Activated effector memory CD4-positive, alpha-beta T cell treated with anti-CD3 and anti-CD28 coated beads, Interleukin-2, amount 50 U/mL, for 16 hours (primary cell): ENCODE data around the gene ACACA.
"Not testable (repeated sequence)": the region's sequence is repeated elsewhere in the genome, so short reads cannot be mapped to it uniquely, and the experiment has no call there.

Experiments used
- DNase-seq: peaks from one replicate; pipeline ENCODE4 v3.0.0-alpha.2; 2020

The ACACA gene

GRCh38 chr17:37164057-37164456 is 242.6 kb downstream of the ACACA start:
- no peak for DNase-seq

DNA sequence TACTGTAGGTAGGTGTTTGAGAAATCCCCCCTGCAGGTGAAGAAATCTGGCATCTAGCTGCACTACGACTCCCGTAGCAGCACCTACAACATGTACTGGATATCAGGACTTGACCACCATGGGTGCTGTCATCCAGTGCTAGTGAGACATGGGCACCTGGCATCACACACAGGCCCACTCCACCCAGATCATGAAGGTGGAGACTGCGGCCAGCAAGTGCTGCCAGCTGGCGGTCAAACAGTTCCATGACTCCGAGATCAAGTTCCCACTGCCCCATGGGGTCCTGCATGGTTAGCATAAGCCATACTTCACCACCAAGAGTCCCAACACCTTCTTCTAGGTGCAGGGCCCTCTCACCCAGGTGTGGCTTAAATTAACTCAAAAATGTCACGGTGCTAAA is 243.8 kb downstream of the ACACA start:
- DNase-seq = no peak

DNA sequence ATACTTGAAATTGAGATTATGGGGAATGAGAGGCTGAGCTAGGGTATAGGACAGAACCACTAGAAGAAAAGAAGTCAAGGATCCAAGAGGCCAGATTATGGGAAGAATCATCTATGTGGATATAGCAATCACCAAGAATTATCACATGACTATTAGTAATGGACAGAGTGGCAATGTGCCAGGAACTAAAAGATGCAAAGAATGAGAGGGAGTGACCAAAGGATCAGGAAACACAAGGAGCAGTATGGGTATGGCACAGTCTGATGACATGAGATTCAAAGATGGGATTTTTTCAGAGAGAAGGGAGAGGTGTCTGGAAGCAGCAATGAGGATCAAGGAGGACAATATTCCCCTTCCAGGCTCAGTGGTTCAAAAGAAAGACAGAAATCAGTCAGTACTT is 245.7 kb downstream of the ACACA start:
- DNase-seq = no peak

GRCh38 chr17:37158290-37158689 is 248.3 kb downstream of the ACACA start:
- DNase-seq = no peak

- DNase-seq = no peak
Measured at GRCh38 chr17:37148156-37148555, 258.5 kb downstream of the ACACA start.

DNA sequence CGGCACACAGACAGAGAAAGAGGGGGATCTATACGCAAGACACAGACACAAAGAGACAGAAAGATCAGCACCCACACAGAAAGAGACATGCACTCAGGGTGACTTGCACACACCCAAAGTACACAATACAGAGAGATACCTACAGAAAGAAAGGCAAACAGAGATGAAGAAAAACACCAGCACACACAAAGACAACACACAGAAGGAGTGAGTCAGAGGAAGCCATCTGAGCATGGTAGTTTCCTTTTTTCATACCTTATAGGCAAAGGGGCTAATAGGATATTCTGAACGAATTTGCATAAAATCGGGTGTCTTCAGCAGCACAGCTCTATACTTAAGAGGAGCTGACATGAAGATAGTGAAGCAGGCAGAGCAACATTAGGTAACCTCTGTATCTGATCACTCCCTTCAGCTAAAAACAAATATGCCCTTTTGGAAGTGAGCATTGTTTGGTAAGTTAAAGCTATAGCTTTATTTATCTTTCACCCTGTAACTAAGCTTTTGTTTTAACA is 259.3 kb downstream of the ACACA start:
- no peak for DNase-seq

DNA sequence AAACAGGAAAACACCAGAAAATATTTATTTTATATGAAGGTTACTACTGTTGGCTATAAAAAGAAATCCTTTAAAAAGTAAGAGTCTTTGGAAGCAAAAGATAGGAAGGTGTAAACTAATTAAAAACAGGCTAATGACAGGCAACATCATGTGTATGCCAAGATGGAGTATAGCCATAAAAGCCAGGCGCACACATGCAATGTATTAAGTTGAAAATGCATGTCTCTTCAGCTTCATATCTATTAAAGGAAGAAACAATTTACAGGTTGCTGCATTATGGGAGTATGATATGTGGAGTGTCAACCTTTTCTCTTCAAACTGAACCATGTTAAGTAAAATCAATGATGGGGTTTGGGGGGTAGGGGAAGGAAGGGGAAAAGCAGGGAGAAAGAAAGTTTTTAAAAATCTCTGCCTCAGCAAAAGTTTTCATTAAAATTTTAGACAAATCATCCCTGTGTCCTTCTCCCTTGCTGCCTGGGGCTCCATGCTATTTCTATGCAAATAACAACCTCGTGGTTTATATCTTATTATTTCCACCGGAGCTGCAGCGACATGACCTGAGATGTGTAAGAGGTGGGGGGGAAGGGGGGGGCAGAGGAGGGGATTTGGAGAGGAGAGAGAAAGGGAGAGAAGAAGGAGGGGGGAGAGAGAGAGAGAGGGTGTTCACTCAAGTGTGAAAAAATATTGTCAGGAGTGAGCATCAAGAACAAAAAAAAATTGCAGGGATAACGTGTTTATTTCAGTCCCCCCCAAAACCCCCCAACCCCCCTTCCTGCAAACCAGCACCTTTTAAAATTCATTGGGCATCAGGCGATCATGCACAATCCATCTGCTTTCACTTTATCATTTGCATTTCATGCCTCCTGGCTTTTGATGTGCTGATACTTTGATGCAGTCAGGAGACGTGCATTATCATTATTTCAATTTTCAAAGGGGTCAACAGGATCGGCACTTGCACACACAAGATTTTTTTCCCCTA is 260.3 kb downstream of the ACACA start:
- no peak for DNase-seq

- DNase-seq = no peak
Measured at GRCh38 chr17:37144075-37144701, 262.4 kb downstream of the ACACA start.

DNA sequence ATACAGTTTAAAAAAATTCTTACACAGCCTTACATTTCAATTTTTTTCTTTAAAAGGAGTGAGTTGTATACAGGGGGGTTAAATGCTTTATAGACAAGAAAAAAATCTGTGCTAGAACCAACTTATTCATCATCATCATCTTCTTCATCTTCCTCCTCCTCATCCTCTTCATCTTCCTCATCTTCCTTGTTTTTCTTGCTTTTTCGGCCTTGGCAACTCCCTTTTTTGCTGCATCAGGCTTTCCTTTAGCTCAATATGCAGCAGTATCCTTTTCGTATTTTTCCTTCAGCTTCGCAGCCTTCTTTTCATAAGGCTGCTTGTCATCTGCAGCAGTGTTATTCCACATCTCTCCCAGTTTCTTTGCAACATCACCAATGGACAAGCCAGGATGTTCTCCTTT is 263.1 kb downstream of the ACACA start:
- DNase-seq = not testable (repeated sequence)

DNA sequence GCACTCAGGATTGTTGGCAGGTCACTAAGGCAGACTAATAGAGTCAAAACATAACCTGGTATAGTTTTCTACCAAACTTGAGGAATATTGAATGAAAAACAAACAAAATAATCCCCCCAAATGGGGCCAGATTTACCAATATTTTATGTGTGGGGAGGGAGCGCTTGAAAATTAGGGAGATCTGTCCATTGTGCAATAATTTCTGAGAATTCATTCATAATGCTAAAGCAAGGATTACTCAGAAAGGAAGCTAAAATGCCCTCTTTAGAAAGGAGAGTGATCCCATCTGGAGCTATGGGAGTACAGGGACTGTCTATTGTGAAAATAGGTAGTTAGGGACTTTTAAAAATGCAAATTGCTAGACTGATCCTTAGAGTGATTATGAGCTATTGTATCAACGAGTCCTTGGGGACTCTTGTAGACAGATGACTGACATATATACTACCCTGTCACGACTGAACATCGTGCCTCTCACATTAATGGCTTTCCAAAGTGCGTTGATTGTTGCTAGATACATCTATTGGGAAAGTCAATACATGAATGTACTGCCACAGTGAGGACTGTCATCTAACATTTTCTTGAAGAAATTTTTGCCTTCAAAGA is 264.2 kb downstream of the ACACA start:
- DNase-seq = no peak

DNA sequence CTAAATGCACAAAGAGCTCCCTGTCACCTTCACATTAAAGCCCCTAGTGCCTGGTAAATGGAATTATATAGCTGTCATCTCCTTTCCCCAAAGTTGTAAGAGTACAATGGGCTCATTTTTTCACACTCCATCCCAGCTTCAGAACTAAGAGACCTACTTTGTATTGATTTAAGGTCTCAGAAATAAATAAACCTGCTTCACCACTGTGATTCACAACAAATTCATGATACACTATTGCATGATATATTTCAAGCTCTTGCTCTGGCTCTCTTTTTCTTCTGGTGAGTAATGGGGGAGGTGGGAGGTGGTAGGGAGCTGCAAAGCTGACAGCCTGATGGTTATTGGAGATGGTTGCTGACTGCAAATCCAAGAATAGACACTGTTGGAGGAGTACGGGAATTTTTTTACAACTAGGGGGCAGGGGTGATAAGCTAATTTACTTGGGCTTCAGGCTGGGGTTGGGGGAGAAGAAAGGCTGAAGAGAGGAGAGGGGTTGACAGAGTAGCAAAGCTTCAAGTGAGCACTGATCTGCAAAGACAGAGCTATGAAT is 268.0 kb downstream of the ACACA start:
- no peak for DNase-seq

DNA sequence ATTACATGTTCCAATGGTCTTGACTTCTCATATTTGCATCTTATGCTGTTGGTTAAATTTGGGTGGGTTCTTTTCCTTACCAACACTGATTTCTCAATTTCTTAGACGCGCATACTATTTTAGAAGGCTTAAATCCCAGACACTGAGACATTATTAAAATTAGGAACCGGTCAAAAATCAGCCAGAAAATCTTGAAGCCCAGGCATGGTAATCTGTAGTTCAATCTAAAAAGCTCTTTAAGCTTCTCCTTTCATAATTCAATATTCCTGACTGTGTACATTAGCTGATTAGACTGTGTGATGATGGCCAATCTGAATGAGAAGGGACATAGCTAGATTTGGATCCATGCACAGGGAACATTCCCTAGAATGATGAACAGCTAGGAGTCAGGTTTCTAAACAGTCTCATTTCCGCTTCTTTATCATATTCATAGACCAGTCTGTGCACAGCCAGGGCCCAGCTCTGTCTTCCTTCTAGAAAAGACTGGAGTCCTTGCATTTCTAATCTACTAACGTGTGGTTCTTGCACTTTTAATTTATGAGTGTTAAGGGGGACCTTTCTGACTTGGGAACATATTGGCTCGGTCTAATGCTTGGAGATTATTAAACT is 268.6 kb downstream of the ACACA start:
- DNase-seq = no peak

- no peak for DNase-seq
Measured at GRCh38 chr17:37137070-37137610, 269.5 kb downstream of the ACACA start.

GRCh38 chr17:37135576-37135975 is 271.1 kb downstream of the ACACA start:
- no peak for DNase-seq

DNA sequence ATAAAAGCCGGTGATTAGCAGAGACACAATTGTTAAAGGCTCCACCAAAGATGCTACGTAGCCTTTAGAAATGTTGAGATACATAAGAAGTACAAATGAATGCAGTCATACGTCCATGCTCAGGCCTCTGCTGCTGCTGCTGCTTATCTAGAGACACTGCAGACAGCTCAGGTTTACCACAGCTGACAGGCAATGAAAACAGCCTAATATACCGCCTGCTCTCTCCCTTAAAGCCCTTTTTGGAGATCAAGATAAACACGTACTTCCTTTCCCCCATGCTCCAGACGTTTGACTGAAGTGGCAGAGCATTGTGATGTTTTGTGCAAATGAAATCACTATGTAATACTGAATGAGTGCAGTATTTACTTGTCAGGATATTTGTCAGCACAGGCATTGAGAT is 272.6 kb downstream of the ACACA start:
- no peak for DNase-seq

- no peak for DNase-seq
Measured at GRCh38 chr17:37133136-37133535, 273.5 kb downstream of the ACACA start.

DNA sequence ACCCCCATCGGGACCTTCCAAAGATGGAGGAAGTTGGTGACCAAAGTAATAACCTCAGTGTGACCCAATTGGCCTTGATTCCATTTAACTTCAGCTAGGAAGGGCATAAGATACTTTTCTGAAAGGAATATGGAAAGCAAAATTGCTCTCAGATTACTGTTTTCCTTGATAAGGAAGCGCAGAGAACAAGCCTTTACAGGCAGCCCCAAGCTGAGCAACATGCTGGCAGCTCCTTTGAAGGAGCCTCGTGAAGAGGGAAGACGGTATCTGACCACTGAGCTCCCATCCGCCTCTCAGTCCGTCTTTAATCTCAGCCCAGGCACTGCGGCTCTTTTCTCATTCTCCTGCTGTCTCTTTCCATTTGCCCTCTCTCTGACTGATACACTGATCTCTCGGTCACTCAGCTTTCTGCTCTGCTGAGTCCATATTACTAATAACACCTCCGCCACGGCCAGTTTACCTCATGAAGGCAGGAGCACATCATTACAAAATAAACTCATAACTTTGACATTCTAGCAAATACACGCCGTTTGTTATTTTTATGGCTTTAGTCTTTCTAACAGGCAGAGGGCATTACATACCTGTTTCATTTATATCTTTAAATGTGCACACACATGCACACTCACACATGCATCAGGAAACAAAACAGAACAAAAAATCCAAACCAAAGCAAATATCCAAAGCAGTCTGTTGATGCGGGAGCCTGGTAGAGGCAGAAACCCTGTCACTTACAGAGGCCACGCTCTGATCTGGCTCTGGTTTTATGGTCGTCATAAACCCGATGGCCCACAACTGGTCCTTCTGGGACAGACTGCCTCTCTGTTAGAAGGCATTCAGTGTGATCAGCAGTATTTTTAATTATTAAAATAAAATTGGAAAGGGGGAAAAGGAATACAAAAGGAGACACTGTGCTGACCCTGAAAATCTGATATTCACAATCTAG is 274.7 kb downstream of the ACACA start:
- no peak for DNase-seq

GRCh38 chr17:37130984-37131446 is 275.6 kb downstream of the ACACA start:
- DNase-seq = no peak

DNA sequence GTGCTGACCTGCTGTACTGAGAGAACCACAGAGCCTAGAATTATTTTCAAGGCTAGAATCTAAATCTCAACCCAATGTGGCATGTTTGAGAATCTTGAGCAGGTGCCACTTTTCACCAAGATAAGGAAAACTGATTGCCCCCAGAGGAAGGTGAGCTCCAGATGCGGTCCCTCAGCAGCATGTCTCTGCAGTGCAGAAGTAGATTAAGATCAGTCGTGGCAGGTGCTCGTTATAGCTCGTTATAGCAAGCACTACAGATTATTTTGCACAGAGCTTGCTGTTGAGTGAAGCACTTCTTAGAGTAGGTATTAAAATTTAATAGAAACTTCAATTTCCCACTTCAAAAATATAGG is 281.8 kb downstream of the ACACA start:
- no peak for DNase-seq

GRCh38 chr17:37123941-37124820 is 282.5 kb downstream of the ACACA start:
- DNase-seq = no peak
